Psoas muscle (tissue), 8 donors: ENCODE data around the gene SCUBE3. TPM values are rescaled to one million over a fixed set of nuclear protein-coding genes. Genes with fewer than 3 reads are reported as not detected.

ENCODE experiments used
- ATAC-seq, 4 donors: fragments of 200-7000 bp; cut with Tn5 transposase; one replicate each; pipeline ENCODE4 v1.9.1; 2020; ENCODE audit warnings: moderate library complexity in 3 of 4, mild to moderate bottlenecking in 2 of 4
- DNase-seq, 2 donors: peaks; one replicate each; pipeline ENCODE4 v3.0.0-alpha.2; 2020
- H3K27ac ChIP-seq: fragments of 200-600 bp; one replicate; pipeline ENCODE4 v1.8.0; 2022
- H3K27me3 ChIP-seq, 3 donors: fragments of 200-600 bp in 1 of 3; one replicate each; pipeline versions ENCODE4 v1.6.1 to v1.8.0; 2013 to 2022; ENCODE audit warnings: low read length in 2 of 3, mild to moderate bottlenecking in 2 of 3, moderate library complexity in 1 of 3; ENCODE audit not compliant: insufficient read depth in 3 of 3
- H3K36me3 ChIP-seq, 2 donors: fragments of 200-600 bp in 1 of 2; one replicate each; pipeline versions ENCODE4 v1.6.1 to v1.8.0; 2013 to 2022; ENCODE audit warnings: low read depth in 1 of 2, mild to moderate bottlenecking in 1 of 2, moderate library complexity in 1 of 2; ENCODE audit not compliant: insufficient read depth in 1 of 2
- H3K4me1 ChIP-seq: fragments of 200-600 bp; one replicate; pipeline ENCODE4 v1.8.0; 2022
- H3K4me3 ChIP-seq: fragments of 200-600 bp; one replicate; pipeline ENCODE4 v1.8.0; 2022; ENCODE audit warnings: mild to moderate bottlenecking
- H3K9me3 ChIP-seq: fragments of 200-600 bp; one replicate; pipeline ENCODE4 v1.8.0; 2022
- CTCF ChIP-seq: fragments of 200-600 bp; IDR thresholded peaks from one replicate; pipeline ENCODE4 v1.8.0; 2022; ENCODE audit warnings: antibody characterized with exemption
- WGBS, 3 donors: extraction: QIAGEN DNeasy Blood & Tissue Kit; methylation state at CpG; one replicate each; pipeline versions ENCODE4 v1.1.6 to v1.1.7; 2013; 5-methylcytosine and 5-hydroxymethylcytosine counted together
- intact Hi-C, 2 donors: fragments of 100-400 bp; cut with DNase I; formaldehyde crosslinking; loops; one replicate each; pipeline versions ENCODE4 v1.11.0 to v1.14.2; 2022
- polyA plus RNA-seq, 3 donors: library from polyadenylated mRNA; stranded (reverse); fragments of 200-250 nt; gene quantifications; one replicate each; pipeline ENCODE4 v1.2.3, GENCODE V29; 2013
- total RNA-seq, 4 donors: library from RNA; stranded (reverse); fragmentation: NEBNext Ultra II Directional in 2 of 4; extraction: Animal tissue kit (Norgen Biotek cat#: 25700) in 2 of 4; gene quantifications; one replicate each; pipeline versions ENCODE4 v1.2.1 to v1.2.4, GENCODE V29; 2021 to 2023
- donor health status: healthy with polysubstance abuse.
- donor health status: DM: no; HTN: no; CAD: no; lungs with moderate emphysema.
- donor health status: Bipolar disorder and iron deficiency.
- donor health status: healthy.
- donor health status: DM: yes; HTN: yes; CAD: no.
- donor health status: DM: no; HTN: no; CAD: no.
- donor health status: DM: no; HTN: no; CAD: no.
- donor health status: DM: yes; HTN: yes; CAD: no.

Gene SCUBE3
- total and polyA plus RNA-seq, 7 donors, result 0.01 to 0.21 (median 0.04) TPM; not detected in 2

- no peak overlapping the region for H3K4me3 ChIP-seq
- DNase-seq (no peak), ATAC-seq (no peak)
- no peak for TF ChIP-seq CTCF
- no peak overlapping the region for H3K27ac ChIP-seq
- peaks cover 0 to 46% (median 32%) of the 10 kb centered on the region in 3 donors for H3K27me3 ChIP-seq
- 50 to 61% (median 55%) methylated on average over 4 of the region's 4 CpGs for WGBS, 3 donors
- H3K9me3 ChIP-seq, result no peaks in the 10 kb centered on the region
- H3K4me1 ChIP-seq, result peaks cover 15% of the 10 kb centered on the region
- H3K36me3 ChIP-seq, result no peaks in the 10 kb centered on the region
- intact Hi-C loops, result no loop called here
Measured at GRCh38 chr6:35218021-35218420, 4.3 kb downstream of the SCUBE3 start.

GRCh38 chr6:35218456-35218855 is 4.7 kb downstream of the SCUBE3 start:
- Histone ChIP-seq H3K27ac (no peak overlapping the region), H3K9me3 (no peaks in the 10 kb centered on the region), H3K4me1 (peaks cover 15% of the 10 kb centered on the region), H3K27me3 (peaks cover 0 to 41% (median 28%) of the 10 kb centered on the region in 3 donors), H3K4me3 (no peak overlapping the region), H3K36me3 (no peaks in the 10 kb centered on the region)
- TF ChIP-seq CTCF, result no peak
- ATAC-seq (no peak), DNase-seq (no peak)
- 79 to 86% (median 85%) methylated on average over 4 of the region's 4 CpGs for WGBS, 3 donors
- intact Hi-C loops, result no loop called here

- intact Hi-C loops, result no loop called here
- Histone ChIP-seq H3K4me3 (no peak overlapping the region), H3K4me1 (peaks cover 10% of the 10 kb centered on the region), H3K36me3 (no peaks in the 10 kb centered on the region), H3K9me3 (no peaks in the 10 kb centered on the region), H3K27ac (no peak overlapping the region), H3K27me3 (peaks cover 0 to 29% (median 17%) of the 10 kb centered on the region in 3 donors)
- DNase-seq, result no peak
- WGBS, 3 donors, result 66 to 83% (median 73%) methylated on average over 4 of the region's 4 CpGs
- TF ChIP-seq CTCF, result no peak
- no peak for ATAC-seq
Measured at GRCh38 chr6:35219683-35220326, 6.0 kb downstream of the SCUBE3 start.

GRCh38 chr6:35220711-35221110 is 7.0 kb downstream of the SCUBE3 start:
- TF ChIP-seq CTCF, result no peak
- H3K4me3 ChIP-seq, result no peak overlapping the region
- DNase-seq, result no peak
- no peak for ATAC-seq
- H3K27me3 ChIP-seq, result peaks cover 0 to 20% (median 9%) of the 10 kb centered on the region in 3 donors
- intact Hi-C loops, result no loop called here
- 96 to 100% (median 97%) methylated on average over 1 of the region's 1 CpG for WGBS, 3 donors
- no peaks in the 10 kb centered on the region for H3K36me3 ChIP-seq
- no peak overlapping the region for H3K27ac ChIP-seq
- H3K4me1 ChIP-seq, result peaks cover 7% of the 10 kb centered on the region
- no peaks in the 10 kb centered on the region for H3K9me3 ChIP-seq

- WGBS, 3 donors, result 67 to 78% (median 75%) methylated on average over 2 of the region's 2 CpGs
Measured at GRCh38 chr6:35223396-35223795, 9.6 kb downstream of the SCUBE3 start.

More at GRCh38 chr6:35223396-35223795, 9.6 kb downstream of the SCUBE3 start:
- ATAC-seq, result no peak
- no peak for TF ChIP-seq CTCF
- no peak overlapping the region for H3K27ac ChIP-seq
- H3K27me3 ChIP-seq, result peaks cover 0 to 2% (median 0%) of the 10 kb centered on the region in 3 donors
- H3K4me1 ChIP-seq, result no peaks in the 10 kb centered on the region
- no peaks in the 10 kb centered on the region for H3K9me3 ChIP-seq
- no peak overlapping the region for H3K4me3 ChIP-seq
- no peak for DNase-seq
- intact Hi-C loops, result no loop called here
- no peaks in the 10 kb centered on the region for H3K36me3 ChIP-seq
